ENCODE results near the gene MIB2. TPM values are rescaled to one million over a fixed set of nuclear protein-coding genes. Genes with fewer than 3 reads are reported as not detected.
"Not testable (repeated sequence)": the region's sequence is repeated elsewhere in the genome, so short reads cannot be mapped to it uniquely, and the experiment has no call there.

MIB2 gene
- total RNA-seq, 4 donors from 2014 or later: 117 to 216 (median 138) TPM

- no peak for TF ChIP-seq POLR2A (IDR thresholded peaks at IDR 0.05)
- TF ChIP-seq, protein P1, sequence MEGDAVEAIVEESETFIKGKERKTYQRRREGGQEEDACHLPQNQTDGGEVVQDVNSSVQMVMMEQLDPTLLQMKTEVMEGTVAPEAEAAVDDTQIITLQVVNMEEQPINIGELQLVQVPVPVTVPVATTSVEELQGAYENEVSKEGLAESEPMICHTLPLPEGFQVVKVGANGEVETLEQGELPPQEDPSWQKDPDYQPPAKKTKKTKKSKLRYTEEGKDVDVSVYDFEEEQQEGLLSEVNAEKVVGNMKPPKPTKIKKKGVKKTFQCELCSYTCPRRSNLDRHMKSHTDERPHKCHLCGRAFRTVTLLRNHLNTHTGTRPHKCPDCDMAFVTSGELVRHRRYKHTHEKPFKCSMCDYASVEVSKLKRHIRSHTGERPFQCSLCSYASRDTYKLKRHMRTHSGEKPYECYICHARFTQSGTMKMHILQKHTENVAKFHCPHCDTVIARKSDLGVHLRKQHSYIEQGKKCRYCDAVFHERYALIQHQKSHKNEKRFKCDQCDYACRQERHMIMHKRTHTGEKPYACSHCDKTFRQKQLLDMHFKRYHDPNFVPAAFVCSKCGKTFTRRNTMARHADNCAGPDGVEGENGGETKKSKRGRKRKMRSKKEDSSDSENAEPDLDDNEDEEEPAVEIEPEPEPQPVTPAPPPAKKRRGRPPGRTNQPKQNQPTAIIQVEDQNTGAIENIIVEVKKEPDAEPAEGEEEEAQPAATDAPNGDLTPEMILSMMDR (IDR thresholded peaks at IDR 0.05): no peak
- intact Hi-C loops (cut with DNase I; ENCODE audit: low total_unique reads): no loop called here
- WGBS, 2 donors: 43 to 60% methylated on average over 27 to 38 of the region's 48 CpGs
- DNase-seq (ENCODE audit: low spot score in 2 of 2): peak in 1 of 2 donors; percentile 88
- no peak overlapping the region for H3K4me3 ChIP-seq (ENCODE audit: low read depth, poor library complexity, severe bottlenecking)
Observed at GRCh38 chr1:1629430-1630190, 14.3 kb downstream of the MIB2 start.

- no peak overlapping the region for H3K4me3 ChIP-seq (ENCODE audit: low read depth, poor library complexity, severe bottlenecking)
- DNase-seq (ENCODE audit: low spot score in 2 of 2): peak; percentile 66 to 96
- TF ChIP-seq, protein P1 (IDR thresholded peaks at IDR 0.05): no peak
- TF ChIP-seq POLR2A (IDR thresholded peaks at IDR 0.05): no peak
- intact Hi-C loops (cut with DNase I; ENCODE audit: low total_unique reads): no loop called here
- 4 to 6% methylated on average over 32 to 39 of the region's 81 CpGs for WGBS, 2 donors
Observed at GRCh38 chr1:1630191-1630964, 15.1 kb downstream of the MIB2 start.

- WGBS, 2 donors: 5 to 9% methylated on average over 22 to 36 of the region's 79 CpGs
- no peak overlapping the region for H3K4me3 ChIP-seq (ENCODE audit: low read depth, poor library complexity, severe bottlenecking)
- intact Hi-C loops (cut with DNase I; ENCODE audit: low total_unique reads): no loop called here
- TF ChIP-seq, protein P1 (IDR thresholded peaks at IDR 0.05): no peak
- TF ChIP-seq POLR2A (IDR thresholded peaks at IDR 0.05): no peak
- DNase-seq (ENCODE audit: low spot score in 2 of 2): peak in 1 of 2 donors; percentile 94
Observed at GRCh38 chr1:1630965-1631781, 15.9 kb downstream of the MIB2 start.

GRCh38 chr1:1631782-1632420, 16.6 kb downstream of the MIB2 start, which contains the start of gene MMP23B:
MMP23B (plus strand) TSS chr1:1632173; CDS start chr1:1632219, 46 bp downstream.
- H3K4me3 ChIP-seq (ENCODE audit: low read depth, poor library complexity, severe bottlenecking): no peak within 1 kb of the TSS
- no peak for TF ChIP-seq POLR2A (IDR thresholded peaks at IDR 0.05)
- TF ChIP-seq, protein P1 (IDR thresholded peaks at IDR 0.05): no peak
- DNase-seq (ENCODE audit: low spot score in 2 of 2): no peak
- intact Hi-C loops (cut with DNase I; ENCODE audit: low total_unique reads): no loop called here
- WGBS, 2 donors: 2 to 10% methylated on average over 6 to 20 of the region's 48 CpGs

DNA sequence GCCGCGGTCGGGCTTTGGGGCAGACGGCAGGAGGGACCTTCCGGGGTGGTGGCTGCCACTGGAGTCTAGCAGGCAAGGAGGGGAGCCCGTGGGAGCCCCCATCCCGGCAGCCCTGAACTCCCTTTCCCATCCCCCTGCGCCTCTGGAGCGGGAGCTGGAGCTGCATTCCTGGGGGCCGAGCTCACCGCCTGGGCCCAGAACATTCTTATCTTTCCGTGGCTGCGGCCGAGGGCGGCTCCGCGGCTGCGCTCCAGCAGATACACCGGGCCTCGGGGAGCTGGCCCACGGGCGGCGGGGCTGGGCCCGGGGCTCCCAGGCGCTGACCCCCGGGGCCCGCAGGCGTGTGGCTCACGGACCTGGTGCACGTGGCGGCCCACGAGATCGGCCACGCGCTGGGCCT, 18.1 kb downstream of the MIB2 start:
- H3K4me3 ChIP-seq (ENCODE audit: low read depth, poor library complexity, severe bottlenecking); DNase-seq (ENCODE audit: low spot score in 2 of 2); intact Hi-C loops (cut with DNase I; ENCODE audit: low total_unique reads): not testable (repeated sequence)
- WGBS, 2 donors: no CpG with 5 or more reads among the region's 35 CpGs

GRCh38 chr1:1634613-1635012, 19.3 kb downstream of the MIB2 start:
- intact Hi-C loops (cut with DNase I; ENCODE audit: low total_unique reads); DNase-seq (ENCODE audit: low spot score in 2 of 2); H3K4me3 ChIP-seq (ENCODE audit: low read depth, poor library complexity, severe bottlenecking): not testable (repeated sequence)
- 95 to 97% methylated on average over 9 of the region's 13 CpGs for WGBS, 2 donors

DNA sequence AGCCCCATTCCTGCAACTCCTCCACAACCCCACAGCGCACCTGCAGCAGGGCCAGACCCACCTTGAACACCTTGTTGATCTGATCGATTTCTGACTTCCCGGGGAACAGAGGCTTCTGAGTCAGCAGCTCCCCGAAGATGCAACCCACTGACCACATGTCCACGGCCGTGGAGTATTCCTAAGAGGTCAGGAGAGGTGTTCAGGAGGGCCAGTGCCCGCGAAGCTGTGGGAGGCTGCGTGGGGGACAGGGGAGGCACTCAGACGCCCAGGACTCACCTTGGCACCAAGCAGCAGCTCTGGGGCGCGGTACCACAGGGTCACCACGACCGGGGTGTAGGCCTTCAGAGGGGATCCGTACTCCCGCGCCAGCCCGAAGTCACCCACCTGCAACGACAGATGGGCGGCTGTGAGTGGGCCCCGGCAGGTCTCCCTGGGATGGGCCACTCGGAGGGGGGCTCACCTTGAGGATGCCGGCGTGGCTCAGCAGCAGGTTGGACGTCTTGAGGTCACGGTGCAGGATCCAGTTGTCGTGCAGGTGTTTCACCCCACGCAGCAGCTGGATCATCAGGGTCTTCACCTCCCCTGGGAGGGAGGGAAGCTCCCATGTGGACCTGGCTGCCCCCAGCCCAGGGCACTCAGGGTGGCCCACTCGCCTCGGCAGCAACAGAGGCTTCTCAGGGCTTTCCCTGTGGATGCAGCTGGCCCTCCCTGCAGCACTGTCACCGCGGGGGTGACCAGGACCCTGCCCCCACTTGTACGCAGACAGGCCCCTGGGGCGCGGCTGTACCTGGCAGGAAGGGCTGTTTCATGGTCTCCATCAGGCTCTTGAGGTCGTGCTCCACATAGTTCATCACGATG, 21.6 kb downstream of the MIB2 start:
- intact Hi-C loops (cut with DNase I; ENCODE audit: low total_unique reads); DNase-seq (ENCODE audit: low spot score in 2 of 2); H3K4me3 ChIP-seq (ENCODE audit: low read depth, poor library complexity, severe bottlenecking): not testable (repeated sequence)
- WGBS, 2 donors: 88 to 92% methylated on average over 15 to 33 of the region's 37 CpGs

GRCh38 chr1:1637479-1637875, 22.2 kb downstream of the MIB2 start:
- WGBS, 2 donors: 86 to 95% methylated on average over 4 to 14 of the region's 14 CpGs
- intact Hi-C loops (cut with DNase I; ENCODE audit: low total_unique reads); H3K4me3 ChIP-seq (ENCODE audit: low read depth, poor library complexity, severe bottlenecking): not testable (repeated sequence)
- peak in 1 of 2 donors; percentile 64 for DNase-seq (ENCODE audit: low spot score in 2 of 2)

All from lower leg skin (tissue), 4 donors.